ENCODE measurements around the gene EVA1C. TPM values are rescaled to one million over a fixed set of nuclear protein-coding genes. Genes with fewer than 3 reads are reported as not detected.

EVA1C gene
- polyA plus RNA-seq, 1 donor from 2014 or later = 2.1 TPM

- Histone ChIP-seq H3K27me3 (ENCODE audit: insufficient read depth, low read depth, low read length) (no peaks in the 10 kb centered on the region), H3K36me3 (ENCODE audit: insufficient read depth, low read length) (no peaks in the 10 kb centered on the region), H3K4me2 (ENCODE audit: low read length) (no peak overlapping the region), H3F3A (ENCODE audit: insufficient read depth, low read length, poor library complexity, severe bottlenecking) (no peaks in the 10 kb centered on the region), H3K9ac (ENCODE audit: low read length) (no peak overlapping the region), H4K20me1 (ENCODE audit: insufficient read depth) (no peaks in the 10 kb centered on the region), H3K9me3 (ENCODE audit: low read length) (no peaks in the 10 kb centered on the region), H3K9me2 (ENCODE audit: insufficient read depth, low read length) (no peaks in the 10 kb centered on the region), H2AFZ (ENCODE audit: low read depth, low read length) (no peak overlapping the region), H3K79me2 (replicated peaks; ENCODE audit: insufficient read depth, low read length) (no peaks in the 10 kb centered on the region), H3K27ac (ENCODE audit: low read length) (no peak overlapping the region), H3K4me3 (ENCODE audit: low read length) (no peak overlapping the region)
- TF ChIP-seq POLR2AphosphoS5 (IDR thresholded peaks at IDR 0.05) (no peak), TAF1 (IDR thresholded peaks at IDR 0.05; ENCODE audit: low read depth) (no peak), EZH2 (IDR thresholded peaks at IDR 0.05; ENCODE audit: borderline replicate concordance, insufficient read depth, low read length, poor library complexity, severe bottlenecking) (no peak), SMC3 (conservative IDR thresholded peaks at IDR 0.05; ENCODE audit: poor library complexity) (no peak)
Observed at GRCh38 chr21:32455548-32455947, 43.0 kb downstream of the EVA1C start.

- no peak overlapping the region for H3K4me3 ChIP-seq (ENCODE audit: low read length)
- no peaks in the 10 kb centered on the region for H3K9me2 ChIP-seq (ENCODE audit: insufficient read depth, low read length)
- no peak overlapping the region for H3K27ac ChIP-seq (ENCODE audit: low read length)
- no peaks in the 10 kb centered on the region for H3K79me2 ChIP-seq (replicated peaks; ENCODE audit: insufficient read depth, low read length)
- H3K9ac ChIP-seq (ENCODE audit: low read length) = no peak overlapping the region
- no peaks in the 10 kb centered on the region for H3K9me3 ChIP-seq (ENCODE audit: low read length)
- no peaks in the 10 kb centered on the region for H3K36me3 ChIP-seq (ENCODE audit: insufficient read depth, low read length)
- no peaks in the 10 kb centered on the region for H4K20me1 ChIP-seq (ENCODE audit: insufficient read depth)
- H3K4me2 ChIP-seq (ENCODE audit: low read length) = no peak overlapping the region
- no peaks in the 10 kb centered on the region for H3F3A ChIP-seq (ENCODE audit: insufficient read depth, low read length, poor library complexity, severe bottlenecking)
- H3K27me3 ChIP-seq (ENCODE audit: insufficient read depth, low read depth, low read length) = no peaks in the 10 kb centered on the region
- TF ChIP-seq POLR2AphosphoS5 (IDR thresholded peaks at IDR 0.05) = no peak
- H2AFZ ChIP-seq (ENCODE audit: low read depth, low read length) = no peak overlapping the region
Observed at GRCh38 chr21:32456497-32456918, 44.0 kb downstream of the EVA1C start.

- H3F3A ChIP-seq (ENCODE audit: insufficient read depth, low read length, poor library complexity, severe bottlenecking) = no peaks in the 10 kb centered on the region
- no peak overlapping the region for H3K27ac ChIP-seq (ENCODE audit: low read length)
- H4K20me1 ChIP-seq (ENCODE audit: insufficient read depth) = no peaks in the 10 kb centered on the region
- H3K4me2 ChIP-seq (ENCODE audit: low read length) = no peak overlapping the region
- no peaks in the 10 kb centered on the region for H3K79me2 ChIP-seq (replicated peaks; ENCODE audit: insufficient read depth, low read length)
- H3K9me2 ChIP-seq (ENCODE audit: insufficient read depth, low read length) = no peaks in the 10 kb centered on the region
- no peaks in the 10 kb centered on the region for H3K27me3 ChIP-seq (ENCODE audit: insufficient read depth, low read depth, low read length)
- H3K36me3 ChIP-seq (ENCODE audit: insufficient read depth, low read length) = no peaks in the 10 kb centered on the region
- H3K9me3 ChIP-seq (ENCODE audit: low read length) = no peaks in the 10 kb centered on the region
- no peak overlapping the region for H2AFZ ChIP-seq (ENCODE audit: low read depth, low read length)
- no peak for TF ChIP-seq TAF1 (IDR thresholded peaks at IDR 0.05; ENCODE audit: low read depth)
- TF ChIP-seq RAD21 (conservative IDR thresholded peaks at IDR 0.05) = no peak
- TF ChIP-seq SMC3 (conservative IDR thresholded peaks at IDR 0.05; ENCODE audit: poor library complexity) = no peak
- no peak for TF ChIP-seq REST (IDR thresholded peaks at IDR 0.05; ENCODE audit: borderline replicate concordance)
- no peak for TF ChIP-seq CTCF (IDR thresholded peaks at IDR 0.05; ENCODE audit: poor library complexity, severe bottlenecking)
- TF ChIP-seq POLR2AphosphoS5 (IDR thresholded peaks at IDR 0.05) = no peak
- TF ChIP-seq EP300 (conservative IDR thresholded peaks at IDR 0.05; ENCODE audit: poor library complexity, severe bottlenecking) = no peak
- no peak for TF ChIP-seq EZH2 (IDR thresholded peaks at IDR 0.05; ENCODE audit: borderline replicate concordance, insufficient read depth, low read length, poor library complexity, severe bottlenecking)
- no peak for TF ChIP-seq MXI1 (conservative IDR thresholded peaks at IDR 0.05; ENCODE audit: poor library complexity, severe bottlenecking)
- no peak overlapping the region for H3K9ac ChIP-seq (ENCODE audit: low read length)
- no peak overlapping the region for H3K4me3 ChIP-seq (ENCODE audit: low read length)
Observed at GRCh38 chr21:32457360-32457840, 44.9 kb downstream of the EVA1C start.
